Natural killer cell (primary cell): Measurements from ENCODE around the gene PKIG. TPM values are rescaled to one million over a fixed set of nuclear protein-coding genes. Genes with fewer than 3 reads are reported as not detected.

ENCODE experiments used
- ATAC-seq, 3 donors: fragments of 150-1000 bp in 2 of 3; fragments of 200-7000 bp in 1 of 3; cut with Tn5 transposase; 1 replicate in 1 of 3; 2 replicates in 2 of 3; pipeline ENCODE4 v1.10.0; 2021; ENCODE audit warnings: mild to moderate bottlenecking in 2 of 3, moderate library complexity in 2 of 3
- DNase-seq, 2 donors: peaks; one replicate each; pipeline versions ENCODE4 v3.0.0 to v3.0.0-alpha.2; 2013 to 2021; ENCODE audit warnings: mixed read lengths in 1 of 2
- H3K27ac ChIP-seq: one replicate; pipeline ENCODE4 v1.5.1; 2013; ENCODE audit warnings: mild to moderate bottlenecking, low read length
- H3K27me3 ChIP-seq: one replicate; pipeline ENCODE4 v1.6.1; 2013; ENCODE audit warnings: low read length; ENCODE audit not compliant: control insufficient read depth, insufficient read depth
- H3K36me3 ChIP-seq: one replicate; pipeline ENCODE4 v1.6.1; 2013; ENCODE audit warnings: low read length; ENCODE audit not compliant: control insufficient read depth, insufficient read depth
- H3K4me1 ChIP-seq: one replicate; pipeline ENCODE4 v1.6.1; 2013; ENCODE audit warnings: low read length; ENCODE audit not compliant: control insufficient read depth, insufficient read depth
- H3K4me3 ChIP-seq: one replicate; pipeline ENCODE4 v1.5.1; 2013; ENCODE audit warnings: low read length
- H3K9me3 ChIP-seq: one replicate; pipeline ENCODE4 v1.6.1; 2013; ENCODE audit warnings: low read length; ENCODE audit not compliant: control insufficient read depth, insufficient read depth
- H3K27ac Mint-ChIP-seq, 2 donors: one replicate each; pipeline ENCODE4 v1.8.0; 2022; ENCODE audit warnings: mild to moderate bottlenecking in 2 of 2, mixed read lengths in 2 of 2, moderate library complexity in 1 of 2
- H3K27me3 Mint-ChIP-seq, 2 donors: one replicate each; pipeline ENCODE4 v1.8.0; 2022; ENCODE audit warnings: low read depth in 2 of 2, mixed read lengths in 2 of 2
- H3K36me3 Mint-ChIP-seq: one replicate; pipeline ENCODE4 v1.8.0; 2022; ENCODE audit warnings: mixed read lengths
- H3K4me1 Mint-ChIP-seq, 2 donors: one replicate each; pipeline ENCODE4 v1.8.0; 2022; ENCODE audit warnings: mixed read lengths in 2 of 2
- H3K4me3 Mint-ChIP-seq: one replicate; pipeline ENCODE4 v1.8.0; 2022; ENCODE audit warnings: mild to moderate bottlenecking, moderate library complexity, mixed read lengths
- H3K9me3 Mint-ChIP-seq, 2 donors: one replicate each; pipeline ENCODE4 v1.8.0; 2022; ENCODE audit warnings: mixed read lengths in 2 of 2
- CTCF ChIP-seq: fragments of 200-600 bp; IDR thresholded peaks from one replicate; pipeline ENCODE4 v1.8.0; 2022; ENCODE audit warnings: antibody characterized with exemption
- WGBS: methylation state at CpG from one replicate; pipeline ENCODE4 v1.1.7; 2013; ENCODE audit warnings: missing lambda C conversion rate; ENCODE audit not compliant: insufficient coverage; 5-methylcytosine and 5-hydroxymethylcytosine counted together
- intact Hi-C: fragments of 100-400 bp; cut with micrococcal nuclease; formaldehyde crosslinking; loops from one replicate; pipeline ENCODE4 v1.14.2; 2022
- total RNA-seq, 4 donors: library from RNA; stranded (reverse); fragments of 120-200 nt in 1 of 4; gene quantifications; one replicate each; pipeline versions ENCODE4 v1.2.3 to v1.2.4, GENCODE V29; 2013 to 2022

PKIG gene
- total RNA-seq, 3 donors from 2014 or later (not counting 1 experiment from before 2014, with no cell fraction given): 0.82 to 1.5 (median 1.5) TPM

GRCh38 chr20:44620030-44620429, 37.7 kb downstream of the PKIG start:
- no peaks in the 10 kb centered on the region for H3K27me3 Mint-ChIP-seq
- DNase-seq (no peak), ATAC-seq (no peak)
- H3K9me3 Mint-ChIP-seq: no peaks in the 10 kb centered on the region
- no peak overlapping the region for H3K27ac ChIP-seq
- intact Hi-C loops: no loop called here
- 97% methylated on average over 5 of the region's 5 CpGs for WGBS
- H3K4me1 ChIP-seq: peaks cover 27% of the 10 kb centered on the region
- no peaks in the 10 kb centered on the region for H3K27me3 ChIP-seq
- H3K4me1 Mint-ChIP-seq: peaks cover 23 to 32% of the 10 kb centered on the region in 2 donors
- peak overlapping the region in 1 of 2 donors; percentile 26 for H3K27ac Mint-ChIP-seq
- H3K4me3 ChIP-seq: no peak overlapping the region
- TF ChIP-seq CTCF: no peak
- no peaks in the 10 kb centered on the region for H3K9me3 ChIP-seq
- no peak overlapping the region for H3K4me3 Mint-ChIP-seq
- peaks cover 72% of the 10 kb centered on the region for H3K36me3 ChIP-seq
- peaks cover 7% of the 10 kb centered on the region for H3K36me3 Mint-ChIP-seq

GRCh38 chr20:44621325-44621724, 38.9 kb downstream of the PKIG start:
- Histone ChIP-seq H3K4me3 (no peak overlapping the region), H3K4me1 (peaks cover 14% of the 10 kb centered on the region), H3K9me3 (no peaks in the 10 kb centered on the region), H3K27ac (no peak overlapping the region), H3K36me3 (peaks cover 81% of the 10 kb centered on the region), H3K27me3 (no peaks in the 10 kb centered on the region)
- no peaks in the 10 kb centered on the region for H3K9me3 Mint-ChIP-seq
- peaks cover 7% of the 10 kb centered on the region for H3K36me3 Mint-ChIP-seq
- no peaks in the 10 kb centered on the region for H3K27me3 Mint-ChIP-seq
- H3K4me1 Mint-ChIP-seq: peaks cover 10 to 20% of the 10 kb centered on the region in 2 donors
- ATAC-seq (no peak), DNase-seq (no peak)
- intact Hi-C loops: no loop called here
- H3K4me3 Mint-ChIP-seq: no peak overlapping the region
- H3K27ac Mint-ChIP-seq: no peak overlapping the region
- 97% methylated on average over 5 of the region's 5 CpGs for WGBS
- TF ChIP-seq CTCF: no peak

GRCh38 chr20:44621939-44622338, 39.6 kb downstream of the PKIG start:
- Mint-ChIP-seq H3K4me3 (no peak overlapping the region), H3K36me3 (peaks cover 7% of the 10 kb centered on the region), H3K27me3 (no peaks in the 10 kb centered on the region), H3K4me1 (peaks cover 13 to 24% of the 10 kb centered on the region in 2 donors), H3K27ac (no peak overlapping the region), H3K9me3 (no peaks in the 10 kb centered on the region)
- H3K36me3 ChIP-seq: peaks cover 81% of the 10 kb centered on the region
- peaks cover 13% of the 10 kb centered on the region for H3K4me1 ChIP-seq
- no peak overlapping the region for H3K27ac ChIP-seq
- DNase-seq: no peak
- intact Hi-C loops: no loop called here
- ATAC-seq: no peak
- H3K27me3 ChIP-seq: no peaks in the 10 kb centered on the region
- H3K4me3 ChIP-seq: no peak overlapping the region
- no peak for TF ChIP-seq CTCF
- no peaks in the 10 kb centered on the region for H3K9me3 ChIP-seq
- 96% methylated on average over 8 of the region's 8 CpGs for WGBS
